Trophoblast cell (in vitro differentiated cells and primary cell): ENCODE data around the gene ZNF2.

ENCODE experiments used
- DNase-seq, 2 donors: peaks; one replicate each; pipeline ENCODE4 v3.0.0-alpha.2; 2016
- H2AFZ ChIP-seq: 2 replicates; pipeline ENCODE4 v1.6.1; 2013; ENCODE audit warnings: low read length, moderate library complexity, mild to moderate bottlenecking; ENCODE audit not compliant: insufficient read depth, poor library complexity
- H2AK5ac ChIP-seq: 2 replicates; pipeline ENCODE4 v1.6.1; 2013; ENCODE audit warnings: mild to moderate bottlenecking, low read length
- H2BK120ac ChIP-seq: 2 replicates; pipeline ENCODE4 v1.6.1; 2013; ENCODE audit warnings: low read length, mild to moderate bottlenecking, moderate library complexity; ENCODE audit not compliant: insufficient read depth, poor library complexity
- H2BK12ac ChIP-seq: 2 replicates; pipeline ENCODE4 v1.6.1; 2013; ENCODE audit warnings: mild to moderate bottlenecking, low read length, moderate library complexity
- H2BK5ac ChIP-seq: 2 replicates; pipeline ENCODE4 v1.6.1; 2013; ENCODE audit warnings: low read length, low read depth, moderate library complexity, mild to moderate bottlenecking; ENCODE audit not compliant: poor library complexity
- H3K14ac ChIP-seq: 2 replicates; pipeline ENCODE4 v1.6.1; 2013; ENCODE audit warnings: mild to moderate bottlenecking, low read length
- H3K18ac ChIP-seq: 2 replicates; pipeline ENCODE4 v1.6.1; 2013; ENCODE audit warnings: mild to moderate bottlenecking, low read length
- H3K23ac ChIP-seq: 2 replicates; pipeline ENCODE4 v1.6.1; 2013; ENCODE audit warnings: low read length
- H3K27ac ChIP-seq: 2 replicates; pipeline ENCODE4 v1.5.1; 2013; ENCODE audit warnings: low read depth, mild to moderate bottlenecking, inconsistent platforms, low read length, moderate library complexity
- H3K27me3 ChIP-seq: 2 replicates; pipeline ENCODE4 v1.6.1; 2013; ENCODE audit warnings: inconsistent platforms, mild to moderate bottlenecking, low read length, moderate library complexity; ENCODE audit not compliant: insufficient read depth
- H3K36me3 ChIP-seq, 2 experiments: 1 replicate in 1 of 2; 2 replicates in 1 of 2; pipeline ENCODE4 v1.6.1; 2013; ENCODE audit warnings: low read length in 2 of 2, mild to moderate bottlenecking in 2 of 2, moderate library complexity in 1 of 2; ENCODE audit not compliant: insufficient read depth in 2 of 2, control insufficient read depth in 1 of 2
- H3K4ac ChIP-seq: 2 replicates; pipeline ENCODE4 v1.6.1; 2013; ENCODE audit warnings: low read depth, mild to moderate bottlenecking, low read length, moderate library complexity
- H3K4me1 ChIP-seq, 2 experiments: 1 replicate in 1 of 2; 2 replicates in 1 of 2; pipeline ENCODE4 v1.6.1; 2013; ENCODE audit warnings: low read length in 2 of 2, mild to moderate bottlenecking in 2 of 2, moderate library complexity in 1 of 2; ENCODE audit not compliant: insufficient read depth in 2 of 2, control insufficient read depth in 1 of 2
- H3K4me2 ChIP-seq: 2 replicates; pipeline ENCODE4 v1.6.1; 2013; ENCODE audit warnings: inconsistent platforms, mild to moderate bottlenecking, low read length, moderate library complexity
- H3K4me3 ChIP-seq: 2 replicates; pipeline ENCODE4 v1.5.1; 2013; ENCODE audit warnings: mild to moderate bottlenecking, low read depth, low read length, inconsistent platforms
- H3K79me1 ChIP-seq: one replicate; pipeline ENCODE4 v1.6.1; 2013; ENCODE audit warnings: low read length
- H3K79me2 ChIP-seq: 2 replicates; pipeline ENCODE4 v1.6.1; 2013; ENCODE audit warnings: low read length, mild to moderate bottlenecking; ENCODE audit not compliant: control insufficient read depth, insufficient read depth, poor library complexity
- H3K9ac ChIP-seq: 2 replicates; pipeline ENCODE4 v1.6.1; 2013; ENCODE audit warnings: mild to moderate bottlenecking, low read length
- H3K9me3 ChIP-seq: 2 replicates; pipeline ENCODE4 v1.6.1; 2013; ENCODE audit warnings: low read depth, mild to moderate bottlenecking, control low read depth, inconsistent platforms, low read length; ENCODE audit not compliant: insufficient read depth
- H4K12ac ChIP-seq: 2 replicates; pipeline ENCODE4 v1.6.1; 2013; ENCODE audit warnings: low read depth, mild to moderate bottlenecking, low read length, moderate library complexity
- H4K8ac ChIP-seq: 2 replicates; pipeline ENCODE4 v1.6.1; 2013; ENCODE audit warnings: low read depth, mild to moderate bottlenecking, low read length, moderate library complexity
- H4K91ac ChIP-seq: one replicate; pipeline ENCODE4 v1.6.1; 2013; ENCODE audit warnings: low read depth, mild to moderate bottlenecking, low read length, moderate library complexity
- WGBS: extraction: QIAGEN DNeasy Blood & Tissue Kit; methylation state at CpG from one replicate; pipeline ENCODE4 v1.1.7; 2013; ENCODE audit warnings: missing lambda C conversion rate; ENCODE audit not compliant: insufficient read length, insufficient coverage; ENCODE audit errors: extremely low coverage; 5-methylcytosine and 5-hydroxymethylcytosine counted together

ZNF2 gene

DNA sequence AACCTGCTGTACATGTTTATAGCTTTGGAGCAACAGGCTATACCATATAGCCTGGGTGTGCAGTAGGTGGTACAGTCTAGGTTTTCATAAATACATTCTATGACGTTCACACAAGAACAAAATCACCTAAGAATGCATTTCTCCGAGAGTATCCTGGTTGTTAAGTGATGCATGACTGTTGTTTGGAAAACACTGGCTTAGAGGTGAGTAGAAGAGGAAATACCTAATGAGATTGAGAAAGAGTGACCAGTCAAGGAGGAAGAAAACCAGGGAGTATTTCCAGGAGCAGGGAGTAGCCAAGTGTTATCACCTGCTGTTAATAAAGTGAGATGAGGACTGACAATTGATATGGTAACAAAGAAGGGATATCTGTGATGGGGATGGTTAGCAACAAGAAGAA is 38.8 kb downstream of the ZNF2 start:
- Histone ChIP-seq H2AK5ac (no peak overlapping the region), H3K18ac (no peak overlapping the region), H4K8ac (no peak overlapping the region), H3K27me3 (no peaks in the 10 kb centered on the region), H4K91ac (no peak overlapping the region), H3K23ac (no peak overlapping the region), H3K4me2 (no peak overlapping the region), H3K9me3 (peaks cover 7% of the 10 kb centered on the region), H3K9ac (no peak overlapping the region), H4K12ac (no peak overlapping the region), H3K27ac (no peak overlapping the region), H3K79me1 (peaks cover 6% of the 10 kb centered on the region), H2BK5ac (no peak overlapping the region), H2BK12ac (no peak overlapping the region), H3K4me1 (peaks cover 0 to 2% of the 10 kb centered on the region in 2 experiments), H3K79me2 (peaks cover 5% of the 10 kb centered on the region), H3K4me3 (no peak overlapping the region), H2AFZ (no peak overlapping the region), H3K36me3 (peaks cover 3% of the 10 kb centered on the region in 2 experiments), H3K4ac (no peak overlapping the region), H2BK120ac (no peak overlapping the region), H3K14ac (no peak overlapping the region)
- no CpG with 5 or more reads among the region's 2 CpGs for WGBS
- no peak for DNase-seq

DNA sequence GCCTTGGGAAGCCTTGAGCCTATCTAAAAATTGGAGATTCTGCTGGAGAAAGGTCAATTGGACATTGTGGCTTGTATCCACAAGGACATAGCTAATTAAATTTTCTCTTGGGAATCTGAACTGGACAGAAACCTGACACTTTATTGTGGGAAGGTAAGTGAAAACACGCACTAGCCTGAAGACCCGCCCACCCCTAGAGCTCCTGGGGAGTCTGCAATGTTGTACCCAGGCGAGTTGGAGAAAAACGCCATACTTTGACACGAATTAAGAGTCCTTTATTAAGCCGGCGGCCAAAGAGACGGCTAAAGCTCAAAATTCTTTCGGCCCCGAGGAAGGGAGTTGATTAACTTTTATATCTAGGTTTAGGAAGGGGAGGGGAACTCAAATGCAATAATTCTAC is 40.5 kb downstream of the ZNF2 start:
- Histone ChIP-seq H4K12ac (no peak overlapping the region), H3K4ac (no peak overlapping the region), H2BK120ac (no peak overlapping the region), H3K14ac (no peak overlapping the region), H3K27me3 (no peaks in the 10 kb centered on the region), H3K36me3 (peaks cover 3 to 9% of the 10 kb centered on the region in 2 experiments), H2AK5ac (no peak overlapping the region), H3K4me2 (no peak overlapping the region), H3K4me1 (peaks cover 0 to 2% of the 10 kb centered on the region in 2 experiments), H3K27ac (no peak overlapping the region), H3K79me2 (peaks cover 5% of the 10 kb centered on the region), H2AFZ (no peak overlapping the region), H2BK5ac (no peak overlapping the region), H3K9ac (no peak overlapping the region), H4K8ac (no peak overlapping the region), H2BK12ac (no peak overlapping the region), H3K4me3 (no peak overlapping the region), H4K91ac (no peak overlapping the region), H3K23ac (no peak overlapping the region), H3K18ac (no peak overlapping the region), H3K9me3 (peaks cover 7% of the 10 kb centered on the region), H3K79me1 (peaks cover 6% of the 10 kb centered on the region)
- no peak for DNase-seq
- no CpG with 5 or more reads among the region's 10 CpGs for WGBS

GRCh38 chr2:95207111-95207961 is 41.7 kb downstream of the ZNF2 start, which contains the start of gene ZNF892:
Gene ZNF892, plus strand, starts transcription at chr2:95207521. Its CDS starts 295 bp downstream, at chr2:95207816.
- peaks cover 5% of the 10 kb centered on the region for H3K79me2 ChIP-seq
- WGBS: no CpG with 5 or more reads among the region's 74 CpGs
- H3K36me3 ChIP-seq: peaks cover 8 to 17% of the 10 kb centered on the region in 2 experiments
- H3K27ac ChIP-seq: no peak within 1 kb of the TSS
- peaks cover 9% of the 10 kb centered on the region for H3K9me3 ChIP-seq
- peak; percentile 79 to 82 for DNase-seq
- peak within 1 kb of the TSS; percentile 60 for H3K9ac ChIP-seq
- H3K23ac ChIP-seq: no peak within 1 kb of the TSS
- H3K4ac ChIP-seq: peak within 1 kb of the TSS; percentile 70
- H2AK5ac ChIP-seq: no peak within 1 kb of the TSS
- H3K14ac ChIP-seq: peak within 1 kb of the TSS; percentile 95
- peak within 1 kb of the TSS; percentile 78 for H4K91ac ChIP-seq
- peak within 1 kb of the TSS; percentile 94 for H4K8ac ChIP-seq
- H3K4me1 ChIP-seq: peaks cover 0 to 2% of the 10 kb centered on the region in 2 experiments
- peak within 1 kb of the TSS; percentile 78 for H3K18ac ChIP-seq
- H3K27me3 ChIP-seq: no peaks in the 10 kb centered on the region
- peak within 1 kb of the TSS; percentile 94 for H3K4me2 ChIP-seq
- H4K12ac ChIP-seq: peak within 1 kb of the TSS; percentile 97
- H3K79me1 ChIP-seq: peaks cover 6% of the 10 kb centered on the region
- peak within 1 kb of the TSS; percentile 97 for H2AFZ ChIP-seq
- H2BK5ac ChIP-seq: peak within 1 kb of the TSS; percentile 46
- H3K4me3 ChIP-seq: peak within 1 kb of the TSS; percentile 82
- H2BK120ac ChIP-seq: peak within 1 kb of the TSS; percentile 46
- H2BK12ac ChIP-seq: peak within 1 kb of the TSS; percentile 18

DNA sequence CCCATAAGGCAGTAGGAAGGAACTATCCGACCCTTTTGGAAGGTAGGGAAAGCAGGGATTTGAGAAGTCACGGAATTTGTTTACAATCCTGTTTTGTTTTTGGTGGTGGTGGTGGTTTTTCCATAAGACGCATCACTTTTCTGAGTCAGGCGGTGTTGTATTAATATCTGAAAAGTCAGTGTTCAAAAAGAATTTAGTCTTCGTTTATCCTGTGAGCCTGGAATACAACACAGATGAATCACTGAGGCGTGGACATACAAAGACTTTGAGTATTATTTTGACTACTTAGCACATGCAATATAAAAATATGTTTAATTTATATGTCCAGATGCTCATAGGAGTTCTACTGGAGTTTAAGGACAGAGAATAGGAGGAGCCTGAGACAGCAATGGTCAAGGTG is 42.5 kb downstream of the ZNF2 start:
- Histone ChIP-seq H3K4me1 (peaks cover 0 to 2% of the 10 kb centered on the region in 2 experiments), H3K9me3 (peaks cover 9% of the 10 kb centered on the region), H2BK120ac (no peak overlapping the region), H3K79me1 (peaks cover 6% of the 10 kb centered on the region), H3K4me2 (peak overlapping the region; percentile 94), H2BK5ac (no peak overlapping the region), H3K79me2 (peaks cover 5% of the 10 kb centered on the region), H3K9ac (no peak overlapping the region), H3K27ac (no peak overlapping the region), H3K14ac (no peak overlapping the region), H3K27me3 (no peaks in the 10 kb centered on the region), H4K8ac (no peak overlapping the region), H4K91ac (no peak overlapping the region), H3K18ac (no peak overlapping the region), H3K23ac (no peak overlapping the region), H3K36me3 (peaks cover 8 to 19% of the 10 kb centered on the region in 2 experiments), H2AFZ (no peak overlapping the region), H3K4me3 (no peak overlapping the region), H4K12ac (no peak overlapping the region), H2BK12ac (no peak overlapping the region), H3K4ac (no peak overlapping the region), H2AK5ac (no peak overlapping the region)
- WGBS: no CpG with 5 or more reads among the region's 6 CpGs
- no peak for DNase-seq
